BLaER1 treated with 17β-estradiol and CSF1 and Interleukin-3, amounts not matched to agents 10 nM and 100 nM (cell line): ENCODE measurements around the gene GCSAM.

Source experiments
- H3K27ac ChIP-seq, 11 experiments: shearing (Covaris generic); formaldehyde crosslinking; 2 replicates each; pipeline ENCODE4 v1.8.1; 2022
- H3K27me3 ChIP-seq, 11 experiments: shearing (Covaris generic); formaldehyde crosslinking; 2 replicates each; pipeline ENCODE4 v1.8.1; 2022
- H3K36me3 ChIP-seq, 11 experiments: shearing (Covaris generic); formaldehyde crosslinking; 2 replicates each; pipeline ENCODE4 v1.8.1; 2022
- H3K4me1 ChIP-seq, 10 experiments: shearing (Covaris generic); formaldehyde crosslinking; 2 replicates each; pipeline ENCODE4 v1.8.1; 2022
- H3K4me2 ChIP-seq, 11 experiments: shearing (Covaris generic); formaldehyde crosslinking; 2 replicates each; pipeline ENCODE4 v1.8.1; 2022
- H3K4me3 ChIP-seq, 10 experiments: shearing (Covaris generic); formaldehyde crosslinking; 2 replicates each; pipeline ENCODE4 v1.8.1; 2022
- H3K9ac ChIP-seq, 11 experiments: shearing (Covaris generic); formaldehyde crosslinking; 2 replicates each; pipeline ENCODE4 v1.8.1; 2022
- H3K9me3 ChIP-seq, 11 experiments: shearing (Covaris generic); formaldehyde crosslinking; replicated peaks in 1 of 11; 2 replicates each; pipeline ENCODE4 v1.8.1; 2022
- H4K20me1 ChIP-seq, 11 experiments: shearing (Covaris generic); formaldehyde crosslinking; 2 replicates each; pipeline ENCODE4 v1.8.1; 2022
- Cebpa-rat ChIP-seq, 11 experiments: shearing (Covaris generic); IDR thresholded peaks; 2 replicates each; pipeline ENCODE4 v1.8.1; 2022

Gene GCSAM

DNA sequence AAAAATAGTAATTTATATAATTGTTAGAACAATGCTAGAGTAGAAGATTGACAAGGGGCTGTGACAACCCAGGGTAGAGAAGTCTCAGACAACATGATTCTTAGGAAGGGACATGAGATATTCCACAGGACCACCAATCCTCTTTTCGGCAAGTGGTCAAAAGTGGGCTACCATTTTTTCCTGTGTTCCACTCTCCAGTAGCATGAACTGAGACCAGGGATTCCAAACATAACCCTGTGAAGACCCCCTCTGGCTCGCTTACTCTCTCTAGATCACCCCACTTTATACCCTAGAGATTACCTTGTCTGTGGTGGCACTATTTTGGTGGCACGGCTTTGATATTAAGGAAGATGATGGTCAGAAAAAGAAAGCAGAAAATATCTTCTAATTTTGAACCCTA is 960 bp downstream of the GCSAM start:
- H3K4me2 ChIP-seq: peak overlapping the region; percentile 63 to 93 (median 82); a peak in 21 of 22 replicates
- peaks cover 0 to 17% (median 0%) of the 10 kb centered on the region in 11 experiments; a peak in 1 of 22 replicates for H3K36me3 ChIP-seq
- no peaks in the 10 kb centered on the region for H3K27me3 ChIP-seq
- no peaks in the 10 kb centered on the region for H3K9me3 ChIP-seq
- no peaks in the 10 kb centered on the region for H4K20me1 ChIP-seq
- H3K4me1 ChIP-seq: peaks cover 51 to 99% (median 96%) of the 10 kb centered on the region in 10 experiments
- TF ChIP-seq Cebpa-rat (IDR thresholded peaks at IDR 0.05): no peak
- peak overlapping the region in 3 of 11 experiments; percentile 66 to 71 (median 66); a peak in 6 of 22 replicates for H3K9ac ChIP-seq
- peak overlapping the region in 5 of 10 experiments; percentile 35 to 62 (median 39); a peak in 9 of 20 replicates for H3K4me3 ChIP-seq
- peak overlapping the region in 6 of 11 experiments; percentile 38 to 61 (median 54); a peak in 8 of 22 replicates for H3K27ac ChIP-seq

DNA sequence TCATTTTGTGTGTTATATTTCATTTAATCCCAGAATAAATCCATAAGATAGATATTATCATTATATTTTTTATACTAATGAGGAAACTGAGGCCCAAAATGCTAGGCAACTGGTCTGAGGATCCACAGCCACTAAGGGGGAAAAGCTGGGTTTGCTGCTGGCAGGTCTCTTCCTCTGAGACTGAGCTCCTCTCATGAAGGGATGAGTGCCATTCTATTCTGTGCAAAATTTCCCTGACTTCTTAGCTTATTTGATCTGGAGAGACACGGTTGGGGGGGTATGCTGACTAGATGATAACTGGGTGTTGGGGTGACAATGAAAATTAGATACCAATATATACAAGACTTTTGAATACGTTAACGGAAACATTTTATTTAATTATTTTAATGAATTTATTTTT is 1.9 kb downstream of the GCSAM start:
- Histone ChIP-seq H3K27me3 (no peaks in the 10 kb centered on the region), H3K9me3 (no peaks in the 10 kb centered on the region), H3K27ac (peak overlapping the region in 1 of 11 experiments; percentile 59; a peak in 1 of 22 replicates), H4K20me1 (no peaks in the 10 kb centered on the region), H3K4me2 (peak overlapping the region in 6 of 11 experiments; percentile 77 to 93 (median 87); a peak in 12 of 22 replicates), H3K36me3 (peaks cover 0 to 17% (median 0%) of the 10 kb centered on the region in 11 experiments; a peak in 1 of 22 replicates), H3K9ac (no peak overlapping the region; a peak in 1 of 22 replicates), H3K4me1 (peaks cover 60 to 99% (median 96%) of the 10 kb centered on the region in 10 experiments), H3K4me3 (peak overlapping the region in 2 of 10 experiments; percentile 62; a peak in 4 of 20 replicates)
- TF ChIP-seq Cebpa-rat (IDR thresholded peaks at IDR 0.05): no peak

DNA sequence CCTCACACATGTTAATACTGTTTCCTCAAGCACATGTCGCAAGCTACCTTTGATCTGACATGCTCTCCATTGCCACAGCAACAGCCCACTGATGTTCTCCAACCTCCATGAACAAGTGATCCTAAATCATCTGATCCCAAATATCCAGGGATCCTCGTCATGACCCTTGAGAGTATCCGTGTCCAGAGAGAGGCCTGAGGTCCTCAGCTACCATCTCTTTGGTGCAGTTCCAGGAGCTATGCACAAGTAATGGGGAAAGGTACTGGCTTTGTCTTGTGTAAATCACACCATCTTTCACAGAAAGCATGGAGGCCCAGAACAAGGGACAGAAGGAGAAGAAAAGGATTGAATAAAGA is 2.4 kb downstream of the GCSAM start:
- Histone ChIP-seq H4K20me1 (no peaks in the 10 kb centered on the region), H3K27ac (peak overlapping the region in 4 of 11 experiments; percentile 24 to 68 (median 49); a peak in 3 of 22 replicates), H3K4me3 (peak overlapping the region in 2 of 10 experiments; percentile 62; a peak in 4 of 20 replicates), H3K9me3 (no peaks in the 10 kb centered on the region), H3K4me2 (peak overlapping the region in 8 of 11 experiments; percentile 8 to 93 (median 84); a peak in 14 of 22 replicates), H3K9ac (no peak overlapping the region; a peak in 1 of 22 replicates), H3K36me3 (peaks cover 0 to 17% (median 0%) of the 10 kb centered on the region in 11 experiments; a peak in 1 of 22 replicates), H3K4me1 (peaks cover 62 to 99% (median 96%) of the 10 kb centered on the region in 10 experiments), H3K27me3 (no peaks in the 10 kb centered on the region)
- no peak for TF ChIP-seq Cebpa-rat (IDR thresholded peaks at IDR 0.05)

- peak overlapping the region in 1 of 11 experiments; percentile 39; a peak in 2 of 22 replicates for H3K9ac ChIP-seq
- no peak for TF ChIP-seq Cebpa-rat (IDR thresholded peaks at IDR 0.05)
- peak overlapping the region in 9 of 11 experiments; percentile 1 to 68 (median 45); a peak in 11 of 22 replicates for H3K27ac ChIP-seq
- peaks cover 67 to 99% (median 96%) of the 10 kb centered on the region in 10 experiments for H3K4me1 ChIP-seq
- no peaks in the 10 kb centered on the region for H4K20me1 ChIP-seq
- peak overlapping the region in 2 of 10 experiments; percentile 18 to 62; a peak in 3 of 20 replicates for H3K4me3 ChIP-seq
- H3K4me2 ChIP-seq: peak overlapping the region in 8 of 11 experiments; percentile 77 to 93 (median 85); a peak in 16 of 22 replicates
- peaks cover 0 to 17% (median 0%) of the 10 kb centered on the region in 11 experiments; a peak in 1 of 22 replicates for H3K36me3 ChIP-seq
- no peaks in the 10 kb centered on the region for H3K9me3 ChIP-seq
- peaks cover 0 to under 1% (median 0%) of the 10 kb centered on the region in 11 experiments; a peak in 1 of 22 replicates for H3K27me3 ChIP-seq
These were observed 3.0 kb downstream of the GCSAM start for GRCh38 chr3:112129925-112130637.

DNA sequence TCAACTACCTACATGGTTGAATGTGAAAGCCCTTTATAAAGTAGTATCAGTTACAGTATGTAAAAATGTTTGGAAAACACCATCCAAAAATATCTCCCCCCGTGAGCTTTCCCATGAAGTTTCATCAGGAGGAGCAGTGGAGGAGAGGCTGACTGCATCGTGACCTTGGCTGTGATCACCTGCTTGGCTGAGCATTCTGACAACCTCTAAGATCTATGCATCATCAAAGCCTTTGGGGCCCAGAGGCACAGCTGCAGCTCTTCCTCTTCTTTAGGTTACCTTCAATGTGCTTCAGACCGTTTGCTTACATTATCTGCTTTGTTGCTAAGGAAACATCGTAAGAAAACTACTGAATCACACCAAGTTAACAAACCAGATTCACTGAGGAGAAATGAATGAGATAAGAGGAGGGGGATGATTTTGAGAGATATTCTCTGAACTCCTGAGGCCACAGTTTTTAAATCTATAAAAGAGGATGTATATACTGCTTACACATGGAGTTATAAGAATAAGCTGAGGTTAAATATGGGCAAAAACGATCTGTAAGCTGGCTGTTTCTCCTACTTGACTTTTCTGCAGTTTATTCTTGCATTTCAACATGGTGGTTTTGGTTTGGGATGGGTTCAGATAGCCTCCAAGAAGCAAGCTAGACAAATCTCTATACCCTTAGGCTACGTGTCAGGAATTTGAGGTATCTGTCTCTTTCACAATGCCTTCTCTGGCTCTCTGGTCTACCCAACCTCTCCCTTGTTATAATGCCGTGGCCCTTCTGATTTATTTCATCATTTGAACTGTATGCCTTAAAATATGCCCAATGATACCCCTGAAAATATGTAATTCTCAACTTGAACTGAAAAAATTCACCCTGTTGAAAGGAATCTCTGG is 4.0 kb downstream of the GCSAM start:
- Histone ChIP-seq H3K27ac (peak overlapping the region in 10 of 11 experiments; percentile 6 to 68 (median 43); a peak in 17 of 22 replicates), H3K4me3 (0 out of 20 replicates have a peak overlapping the region, but pooled peaks of 1 of the 10 experiments have one; percentile 18), H3K9ac (peak overlapping the region in 1 of 11 experiments; percentile 39; a peak in 2 of 22 replicates)

DNA sequence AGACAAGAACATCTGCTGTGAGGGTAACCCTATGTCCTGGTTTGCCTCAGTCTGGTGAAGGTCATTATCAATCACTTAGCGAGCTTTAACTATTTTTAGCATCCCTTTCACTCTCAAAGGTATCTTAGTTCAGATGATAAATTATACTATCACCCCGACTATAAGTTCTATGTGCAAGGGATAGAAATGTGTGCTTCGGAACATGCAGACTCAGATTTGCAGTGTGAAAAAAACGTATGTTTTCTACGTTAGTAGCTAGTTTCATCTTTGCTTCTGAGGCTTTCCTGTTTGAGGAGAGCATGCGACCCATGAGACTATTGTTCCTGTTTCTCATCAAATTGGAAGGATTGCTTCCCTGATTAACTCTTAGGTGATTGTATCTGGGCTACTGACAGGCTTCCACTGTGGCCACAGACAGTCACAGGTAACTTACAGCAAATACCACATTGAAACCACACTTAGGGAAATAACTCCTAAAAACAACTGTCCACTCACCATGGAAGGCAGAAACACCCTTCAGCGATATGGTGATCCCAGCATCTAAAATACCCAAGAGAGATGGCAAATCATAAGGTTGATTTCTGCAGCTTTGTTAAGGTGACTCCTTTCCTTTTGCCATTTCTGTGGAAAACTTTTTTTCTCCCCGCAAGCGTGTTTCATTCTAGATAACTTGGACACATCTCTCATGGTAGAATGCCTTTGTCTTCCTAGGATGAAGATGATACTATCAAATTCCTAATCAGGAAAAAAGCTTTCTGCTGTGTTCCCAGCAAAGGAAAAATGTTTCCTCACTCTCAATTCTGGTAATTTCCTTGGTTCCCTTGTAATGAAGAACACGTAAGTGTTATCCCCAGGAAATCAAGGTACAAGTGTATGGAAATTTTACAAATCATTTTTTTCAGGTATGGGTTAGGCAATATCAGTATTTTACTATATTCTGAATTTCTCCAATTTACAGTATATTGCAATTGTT is 5.2 kb downstream of the GCSAM start:
- H3K9ac ChIP-seq: peak overlapping the region in 9 of 11 experiments; percentile 47 to 64 (median 58); a peak in 18 of 22 replicates
- peak overlapping the region; percentile 77 to 93 (median 84) for H3K4me2 ChIP-seq
- peaks cover 0 to 5% (median 0%) of the 10 kb centered on the region in 11 experiments; a peak in 1 of 22 replicates for H3K27me3 ChIP-seq
- peak overlapping the region in 10 of 11 experiments; percentile 34 to 72 (median 58); a peak in 18 of 22 replicates for H3K27ac ChIP-seq
- no peaks in the 10 kb centered on the region; a peak in 1 of 22 replicates for H3K9me3 ChIP-seq
- H4K20me1 ChIP-seq: no peaks in the 10 kb centered on the region
- peaks cover 62 to 99% (median 96%) of the 10 kb centered on the region in 10 experiments for H3K4me1 ChIP-seq
- no peak for TF ChIP-seq Cebpa-rat (IDR thresholded peaks at IDR 0.05)
- peak overlapping the region in 9 of 10 experiments; percentile 5 to 55 (median 42); a peak in 14 of 20 replicates for H3K4me3 ChIP-seq
- peaks cover 0 to 32% (median 0%) of the 10 kb centered on the region in 11 experiments; a peak in 8 of 22 replicates for H3K36me3 ChIP-seq

More for the DNA sequence above, 4.0 kb downstream of the GCSAM start:
- Histone ChIP-seq H3K9me3 (no peaks in the 10 kb centered on the region), H4K20me1 (no peaks in the 10 kb centered on the region), H3K4me1 (peaks cover 73 to 99% (median 96%) of the 10 kb centered on the region in 10 experiments), H3K36me3 (peaks cover 0 to 19% (median 0%) of the 10 kb centered on the region in 11 experiments; a peak in 1 of 22 replicates), H3K4me2 (peak overlapping the region; percentile 77 to 93 (median 84); a peak in 21 of 22 replicates), H3K27me3 (peaks cover 0 to 5% (median 0%) of the 10 kb centered on the region in 11 experiments; a peak in 1 of 22 replicates)
- TF ChIP-seq Cebpa-rat (IDR thresholded peaks at IDR 0.05): no peak

- Histone ChIP-seq H3K36me3 (peaks cover 0 to 44% (median 0%) of the 10 kb centered on the region in 11 experiments; a peak in 8 of 22 replicates), H3K9me3 (no peaks in the 10 kb centered on the region; a peak in 1 of 22 replicates), H3K4me3 (peak overlapping the region in 5 of 10 experiments; percentile 16 to 50 (median 38); a peak in 5 of 20 replicates), H3K9ac (peak overlapping the region in 9 of 11 experiments; percentile 24 to 64 (median 54); a peak in 15 of 22 replicates), H3K27ac (peak overlapping the region in 8 of 11 experiments; percentile 42 to 72 (median 61); a peak in 15 of 22 replicates), H3K4me1 (peaks cover 55 to 100% (median 100%) of the 10 kb centered on the region in 10 experiments), H3K27me3 (peaks cover 0 to 5% (median 0%) of the 10 kb centered on the region in 11 experiments; a peak in 1 of 22 replicates), H3K4me2 (peak overlapping the region; percentile 77 to 93 (median 84)), H4K20me1 (no peaks in the 10 kb centered on the region)
- TF ChIP-seq Cebpa-rat (IDR thresholded peaks at IDR 0.05): no peak
These were observed 6.5 kb downstream of the GCSAM start for GRCh38 chr3:112126511-112126911.
